Measurements from ENCODE around the gene P2RY13.

P2RY13 gene

DNA sequence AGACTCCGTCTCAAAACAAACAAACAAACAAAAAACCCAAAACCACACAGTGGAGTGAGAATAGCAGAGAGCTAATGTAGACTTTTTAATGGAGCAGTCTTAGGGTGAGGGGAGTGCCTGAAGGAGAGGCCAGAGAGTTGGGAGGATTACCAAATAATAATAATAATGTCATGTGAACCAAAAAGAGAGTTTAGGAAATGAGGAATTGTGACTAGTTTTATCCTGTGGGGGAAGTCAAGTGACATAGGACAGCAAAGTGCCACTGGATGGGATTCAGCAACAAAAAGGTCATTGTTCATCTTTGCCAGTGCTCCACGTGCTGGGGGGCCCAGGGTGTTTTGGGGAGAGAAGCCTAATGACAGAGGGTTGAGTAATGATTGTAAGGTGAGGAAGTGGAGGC, 25.6 kb downstream of the P2RY13 start:
- TF ChIP-seq MYC (IDR thresholded peaks at IDR 0.05; ENCODE audit: low read depth, low read length) (no peak), MAX (IDR thresholded peaks at IDR 0.05; ENCODE audit: low read depth, low read length) (no peak), POLR2A (IDR thresholded peaks at IDR 0.05; ENCODE audit: extremely low read depth, insufficient read length) (no peak)
- TF ChIP-seq, protein P1, sequence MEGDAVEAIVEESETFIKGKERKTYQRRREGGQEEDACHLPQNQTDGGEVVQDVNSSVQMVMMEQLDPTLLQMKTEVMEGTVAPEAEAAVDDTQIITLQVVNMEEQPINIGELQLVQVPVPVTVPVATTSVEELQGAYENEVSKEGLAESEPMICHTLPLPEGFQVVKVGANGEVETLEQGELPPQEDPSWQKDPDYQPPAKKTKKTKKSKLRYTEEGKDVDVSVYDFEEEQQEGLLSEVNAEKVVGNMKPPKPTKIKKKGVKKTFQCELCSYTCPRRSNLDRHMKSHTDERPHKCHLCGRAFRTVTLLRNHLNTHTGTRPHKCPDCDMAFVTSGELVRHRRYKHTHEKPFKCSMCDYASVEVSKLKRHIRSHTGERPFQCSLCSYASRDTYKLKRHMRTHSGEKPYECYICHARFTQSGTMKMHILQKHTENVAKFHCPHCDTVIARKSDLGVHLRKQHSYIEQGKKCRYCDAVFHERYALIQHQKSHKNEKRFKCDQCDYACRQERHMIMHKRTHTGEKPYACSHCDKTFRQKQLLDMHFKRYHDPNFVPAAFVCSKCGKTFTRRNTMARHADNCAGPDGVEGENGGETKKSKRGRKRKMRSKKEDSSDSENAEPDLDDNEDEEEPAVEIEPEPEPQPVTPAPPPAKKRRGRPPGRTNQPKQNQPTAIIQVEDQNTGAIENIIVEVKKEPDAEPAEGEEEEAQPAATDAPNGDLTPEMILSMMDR (IDR thresholded peaks at IDR 0.05; ENCODE audit: low read depth, low read length): no peak
- DNase-seq (ENCODE audit: low read depth): no peak
- no peak overlapping the region for H3K4me3 ChIP-seq (ENCODE audit: low read depth, low read length)

- DNase-seq (ENCODE audit: low read depth): no peak
- H3K4me3 ChIP-seq (ENCODE audit: low read depth, low read length): no peak overlapping the region
- no peak for TF ChIP-seq MAX (IDR thresholded peaks at IDR 0.05; ENCODE audit: low read depth, low read length)
- TF ChIP-seq MYC (IDR thresholded peaks at IDR 0.05; ENCODE audit: low read depth, low read length): no peak
- TF ChIP-seq, protein P1 (IDR thresholded peaks at IDR 0.05; ENCODE audit: low read depth, low read length): no peak
- no peak for TF ChIP-seq POLR2A (IDR thresholded peaks at IDR 0.05; ENCODE audit: extremely low read depth, insufficient read length)
Measured at GRCh38 chr3:151301787-151302186, 27.6 kb downstream of the P2RY13 start.

DNA sequence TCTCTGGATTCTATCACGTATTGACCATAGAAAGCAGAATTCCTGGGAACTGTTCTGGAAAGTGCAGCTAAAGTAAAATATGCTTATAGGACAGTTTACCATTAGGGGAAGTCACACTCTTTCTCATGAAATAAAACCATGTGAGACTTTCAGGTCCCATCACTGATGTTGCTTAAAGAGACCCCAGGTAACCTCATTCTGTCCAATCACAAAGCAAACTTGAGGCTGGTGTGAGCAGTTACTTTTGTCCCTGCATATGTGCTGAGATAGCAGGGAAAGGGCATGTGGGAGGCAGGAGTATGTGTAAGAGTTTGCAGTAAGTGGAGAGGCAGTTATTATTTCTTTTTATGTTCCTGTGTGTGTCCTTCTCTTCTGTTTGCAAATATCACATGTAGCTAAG, 28.8 kb downstream of the P2RY13 start:
- TF ChIP-seq POLR2A (IDR thresholded peaks at IDR 0.05; ENCODE audit: extremely low read depth, insufficient read length) (no peak), MYC (IDR thresholded peaks at IDR 0.05; ENCODE audit: low read depth, low read length) (no peak), MAX (IDR thresholded peaks at IDR 0.05; ENCODE audit: low read depth, low read length) (no peak)
- TF ChIP-seq, protein P1 (IDR thresholded peaks at IDR 0.05; ENCODE audit: low read depth, low read length): no peak
- H3K4me3 ChIP-seq (ENCODE audit: low read depth, low read length): no peak overlapping the region
- DNase-seq (ENCODE audit: low read depth): no peak

DNA sequence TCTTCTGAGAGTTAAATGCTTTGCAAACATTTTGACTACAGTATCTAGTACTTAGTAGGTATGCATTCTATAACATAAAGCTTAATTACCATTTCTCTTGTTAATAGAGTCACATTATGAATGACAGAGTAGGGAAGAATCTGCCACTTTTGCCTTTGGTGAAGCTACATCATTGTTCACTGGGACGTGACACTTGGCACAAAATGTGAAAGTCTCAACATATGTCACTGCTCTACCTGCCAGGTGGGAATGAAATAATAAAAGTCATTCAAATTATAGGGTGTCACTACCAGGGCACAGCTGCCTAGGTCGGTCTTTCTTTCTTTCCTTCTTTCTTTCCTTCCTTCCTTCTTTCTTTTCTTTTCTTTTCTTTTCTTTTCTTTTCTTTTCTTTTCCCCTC, 30.3 kb downstream of the P2RY13 start:
- TF ChIP-seq POLR2A (IDR thresholded peaks at IDR 0.05; ENCODE audit: extremely low read depth, insufficient read length) (no peak), MYC (IDR thresholded peaks at IDR 0.05; ENCODE audit: low read depth, low read length) (no peak), MAX (IDR thresholded peaks at IDR 0.05; ENCODE audit: low read depth, low read length) (no peak)
- TF ChIP-seq, protein P1 (IDR thresholded peaks at IDR 0.05; ENCODE audit: low read depth, low read length): no peak
- DNase-seq (ENCODE audit: low read depth): no peak
- H3K4me3 ChIP-seq (ENCODE audit: low read depth, low read length): no peak overlapping the region

- no peak overlapping the region for H3K4me3 ChIP-seq (ENCODE audit: low read depth, low read length)
- no peak for DNase-seq (ENCODE audit: low read depth)
- no peak for TF ChIP-seq MAX (IDR thresholded peaks at IDR 0.05; ENCODE audit: low read depth, low read length)
- TF ChIP-seq, protein P1 (IDR thresholded peaks at IDR 0.05; ENCODE audit: low read depth, low read length): no peak
- no peak for TF ChIP-seq POLR2A (IDR thresholded peaks at IDR 0.05; ENCODE audit: extremely low read depth, insufficient read length)
- TF ChIP-seq MYC (IDR thresholded peaks at IDR 0.05; ENCODE audit: low read depth, low read length): no peak
Measured at GRCh38 chr3:151297429-151297828, 31.9 kb downstream of the P2RY13 start.

- no peak overlapping the region for H3K4me3 ChIP-seq (ENCODE audit: low read depth, low read length)
- TF ChIP-seq MAX (IDR thresholded peaks at IDR 0.05; ENCODE audit: low read depth, low read length): no peak
- TF ChIP-seq, protein P1 (IDR thresholded peaks at IDR 0.05; ENCODE audit: low read depth, low read length): no peak
- no peak for TF ChIP-seq MYC (IDR thresholded peaks at IDR 0.05; ENCODE audit: low read depth, low read length)
- TF ChIP-seq POLR2A (IDR thresholded peaks at IDR 0.05; ENCODE audit: extremely low read depth, insufficient read length): no peak
- no peak for DNase-seq (ENCODE audit: low read depth)
Measured at GRCh38 chr3:151296226-151296625, 33.1 kb downstream of the P2RY13 start.
